WI38 (cell line): ENCODE measurements around the gene NCAPD2.

Experiments
- H3K4me3 ChIP-seq: 2 replicates; pipeline ENCODE4 v1.5.1; 2011; ENCODE audit warnings: low read depth, mild to moderate bottlenecking, control low read depth, low read length
- TF ChIP-seq, protein P1 (sequence below): IDR thresholded peaks from 2 replicates; pipeline ENCODE4 v1.5.1; 2012; ENCODE audit warnings: low read depth, mild to moderate bottlenecking, control low read depth, low read length

The NCAPD2 gene

DNA sequence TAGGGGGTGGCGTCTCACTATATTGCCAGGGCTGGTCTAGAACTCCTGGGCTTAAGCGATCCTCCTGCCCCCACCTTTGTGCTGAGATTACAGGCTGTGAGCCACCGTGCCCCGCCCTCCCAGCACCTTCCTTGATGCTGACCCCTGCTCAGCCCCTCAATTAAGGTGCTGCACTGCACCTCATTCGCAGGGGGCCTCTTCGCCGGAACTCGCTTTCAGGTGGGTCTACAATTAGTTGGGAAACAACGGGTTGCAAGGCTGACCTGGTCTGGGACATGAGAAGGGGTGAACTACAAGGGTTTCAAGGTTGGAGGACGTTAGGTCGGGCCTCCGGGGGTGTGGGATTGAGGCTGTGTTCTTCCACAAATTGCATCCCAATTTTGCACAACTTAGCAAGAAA, 75.4 kb downstream of the NCAPD2 start:
- TF ChIP-seq, protein P1, sequence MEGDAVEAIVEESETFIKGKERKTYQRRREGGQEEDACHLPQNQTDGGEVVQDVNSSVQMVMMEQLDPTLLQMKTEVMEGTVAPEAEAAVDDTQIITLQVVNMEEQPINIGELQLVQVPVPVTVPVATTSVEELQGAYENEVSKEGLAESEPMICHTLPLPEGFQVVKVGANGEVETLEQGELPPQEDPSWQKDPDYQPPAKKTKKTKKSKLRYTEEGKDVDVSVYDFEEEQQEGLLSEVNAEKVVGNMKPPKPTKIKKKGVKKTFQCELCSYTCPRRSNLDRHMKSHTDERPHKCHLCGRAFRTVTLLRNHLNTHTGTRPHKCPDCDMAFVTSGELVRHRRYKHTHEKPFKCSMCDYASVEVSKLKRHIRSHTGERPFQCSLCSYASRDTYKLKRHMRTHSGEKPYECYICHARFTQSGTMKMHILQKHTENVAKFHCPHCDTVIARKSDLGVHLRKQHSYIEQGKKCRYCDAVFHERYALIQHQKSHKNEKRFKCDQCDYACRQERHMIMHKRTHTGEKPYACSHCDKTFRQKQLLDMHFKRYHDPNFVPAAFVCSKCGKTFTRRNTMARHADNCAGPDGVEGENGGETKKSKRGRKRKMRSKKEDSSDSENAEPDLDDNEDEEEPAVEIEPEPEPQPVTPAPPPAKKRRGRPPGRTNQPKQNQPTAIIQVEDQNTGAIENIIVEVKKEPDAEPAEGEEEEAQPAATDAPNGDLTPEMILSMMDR, result no peak
- no peak overlapping the region for H3K4me3 ChIP-seq

DNA sequence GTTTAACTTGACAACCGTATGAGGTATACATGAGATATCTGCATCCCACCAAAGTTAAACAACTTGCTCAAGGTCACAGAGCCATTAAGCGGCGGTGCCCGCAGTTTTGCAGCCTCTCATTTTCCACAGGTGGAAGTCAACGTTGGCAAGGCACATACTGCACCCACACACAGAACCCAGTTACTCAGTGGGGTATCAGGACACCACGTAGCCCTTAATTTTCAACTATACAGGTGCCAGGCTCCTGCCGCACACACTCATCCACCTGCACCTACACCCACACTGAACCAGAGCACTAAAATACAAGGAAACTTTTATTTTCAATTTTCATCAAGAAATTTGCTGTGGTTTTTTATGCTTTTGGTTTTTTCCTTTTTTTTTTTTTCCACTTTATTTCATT, 75.9 kb downstream of the NCAPD2 start:
- H3K4me3 ChIP-seq, result no peak overlapping the region
- TF ChIP-seq, protein P1, result no peak

DNA sequence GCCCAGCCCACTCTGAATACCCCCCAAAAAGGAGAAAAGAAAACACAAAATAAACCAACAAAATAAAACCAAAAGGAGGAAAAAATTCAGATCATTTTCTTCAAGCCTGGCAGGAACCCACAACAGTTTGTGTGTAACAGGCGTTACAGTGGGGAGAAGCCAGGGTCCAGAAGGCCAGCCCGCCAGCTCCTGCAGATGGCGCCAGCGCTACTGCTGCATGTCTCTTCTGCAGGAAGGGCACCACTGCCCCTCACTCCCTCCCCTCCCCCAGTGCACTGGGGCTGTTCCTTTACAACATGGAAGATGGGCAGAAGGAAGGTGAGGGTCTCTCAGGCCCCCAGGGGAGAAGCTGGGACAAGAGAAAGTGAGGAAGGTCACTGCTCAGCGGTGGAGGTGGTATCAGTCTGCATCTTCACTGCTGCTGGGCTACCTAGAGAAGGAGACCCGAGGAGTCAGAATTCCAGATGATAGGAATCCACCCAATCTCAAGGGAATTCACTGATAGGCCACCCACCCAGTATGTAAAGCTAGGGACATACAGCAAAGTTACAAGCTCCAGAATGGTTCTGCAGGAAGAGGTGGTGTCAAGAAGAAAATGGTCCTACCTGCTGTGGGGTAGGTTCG, 76.5 kb downstream of the NCAPD2 start:
- TF ChIP-seq, protein P1, result peak; percentile 48
- H3K4me3 ChIP-seq, result no peak overlapping the region

DNA sequence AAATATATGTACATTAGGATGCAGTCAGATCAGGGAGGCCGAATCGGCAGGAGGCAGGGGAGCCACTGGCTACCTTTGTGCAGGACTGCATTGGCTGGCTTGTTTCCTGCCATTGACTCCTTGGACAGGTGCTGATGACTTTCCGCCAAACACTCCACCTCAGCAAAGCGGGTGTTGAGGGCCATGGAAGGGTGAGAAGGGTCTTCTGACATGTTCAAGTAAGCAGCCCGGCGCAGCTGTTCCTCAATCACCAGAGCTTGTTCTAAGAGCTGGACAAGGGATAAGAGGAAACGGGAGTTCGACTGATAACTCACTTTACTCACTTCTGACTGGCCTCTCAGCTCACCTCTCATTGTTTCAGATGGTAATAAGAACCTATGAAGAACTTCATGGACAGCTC, 79.1 kb downstream of the NCAPD2 start:
- H3K4me3 ChIP-seq, result no peak overlapping the region
- TF ChIP-seq, protein P1, result no peak

DNA sequence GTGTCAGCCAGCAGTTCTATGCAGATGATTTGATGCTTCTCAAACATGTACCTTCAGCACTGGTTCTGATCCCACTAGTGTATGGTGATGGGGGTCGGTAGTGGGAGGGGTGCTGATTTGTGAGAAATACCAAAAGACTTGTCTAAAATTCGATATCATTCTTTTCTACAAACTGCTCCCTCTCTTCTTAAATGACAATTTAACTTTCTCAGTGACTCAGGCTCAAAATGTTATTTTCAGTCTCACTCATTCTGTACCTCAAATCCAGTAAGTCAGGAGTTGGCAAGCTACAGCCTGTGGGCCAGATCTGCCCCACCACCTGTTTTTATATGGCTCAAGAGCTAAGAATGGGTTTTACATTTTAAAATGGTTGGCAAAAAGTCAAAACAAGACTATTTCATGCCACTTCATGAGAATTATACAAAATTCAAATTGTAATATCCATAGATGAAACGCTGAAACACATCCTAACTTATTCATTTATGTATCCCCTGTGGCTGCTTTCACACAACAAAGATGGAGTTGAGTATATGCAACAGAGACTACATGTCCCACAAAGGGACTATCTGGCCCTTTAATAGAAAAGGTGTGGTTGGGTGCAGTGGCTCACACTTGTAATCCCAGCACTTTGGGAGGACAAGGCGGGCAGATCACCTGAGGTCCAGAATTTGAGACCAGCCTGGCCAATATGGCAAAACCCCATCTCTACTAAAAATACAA, 80.8 kb downstream of the NCAPD2 start:
- TF ChIP-seq, protein P1, result no peak
- no peak overlapping the region for H3K4me3 ChIP-seq

DNA sequence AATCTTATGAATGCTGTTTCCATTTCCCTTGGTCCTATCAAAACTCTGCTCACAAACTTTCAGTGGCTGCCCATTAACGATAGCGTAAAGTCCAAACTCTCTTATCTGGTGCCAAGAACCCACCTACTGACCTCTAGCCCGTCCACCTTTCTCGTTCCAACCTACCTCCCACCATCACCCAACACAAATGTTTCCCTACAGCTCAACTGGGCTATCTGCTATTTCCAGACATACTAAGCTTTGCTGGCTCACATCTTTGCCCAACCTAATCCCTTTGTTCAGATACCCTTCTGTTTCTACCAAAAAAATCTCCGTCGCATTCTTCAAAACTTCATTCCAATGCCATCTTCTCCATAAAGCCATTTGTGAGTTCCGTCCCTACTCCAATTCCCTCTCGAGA, 81.7 kb downstream of the NCAPD2 start:
- no peak overlapping the region for H3K4me3 ChIP-seq
- TF ChIP-seq, protein P1, result no peak
